Transverse colon (tissue), 3 donors: Measurements from ENCODE around the gene RUNX3.

Experiments used
- CTCF ChIP-seq, 5 experiments: fragments of 200-600 bp in 3 of 5; fragments of 450-650 bp in 2 of 5; sonication (generic) in 3 of 5; IDR thresholded peaks; 1 replicate in 2 of 5; 2 replicates in 3 of 5; pipeline ENCODE4 v1.5.1; 2016 to 2017; ENCODE audit warnings: antibody characterized with exemption in 5 of 5, inconsistent platforms in 3 of 5, mild to moderate bottlenecking in 2 of 5, moderate library complexity in 1 of 5
- POLR2A ChIP-seq: fragments of 450-650 bp; IDR thresholded peaks from one replicate; pipeline ENCODE4 v1.6.1; 2016; ENCODE audit warnings: antibody characterized with exemption, mild to moderate bottlenecking, moderate library complexity

GRCh38 chr1:24901791-24902470 is 28.1 kb downstream of the RUNX3 start:
- TF ChIP-seq CTCF (IDR thresholded peaks at IDR 0.05) (no peak), POLR2A (no peak)
